ENCODE results near the gene GGNBP2.

Gene GGNBP2

DNA sequence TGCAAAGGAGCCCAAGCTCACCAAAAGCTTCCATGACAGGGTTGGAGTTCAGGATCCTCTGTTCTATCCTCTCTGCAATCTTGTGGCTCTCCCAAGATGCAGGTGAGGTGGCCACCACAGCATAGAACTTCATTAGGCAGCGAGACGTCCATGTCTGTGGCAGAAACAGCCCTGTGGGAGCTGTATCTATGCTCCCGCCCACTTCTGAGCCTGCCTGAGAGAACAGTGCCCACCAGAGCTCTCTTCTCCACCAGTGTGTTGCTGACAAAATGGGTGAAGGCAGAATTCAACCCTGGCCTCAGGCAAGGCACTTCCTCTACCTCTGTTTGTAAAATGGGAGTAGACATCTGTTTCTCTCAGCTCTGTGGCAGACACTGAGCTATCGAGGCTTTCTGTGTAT is 28.9 kb upstream of the GGNBP2 start:
- no peak for DNase-seq

DNA sequence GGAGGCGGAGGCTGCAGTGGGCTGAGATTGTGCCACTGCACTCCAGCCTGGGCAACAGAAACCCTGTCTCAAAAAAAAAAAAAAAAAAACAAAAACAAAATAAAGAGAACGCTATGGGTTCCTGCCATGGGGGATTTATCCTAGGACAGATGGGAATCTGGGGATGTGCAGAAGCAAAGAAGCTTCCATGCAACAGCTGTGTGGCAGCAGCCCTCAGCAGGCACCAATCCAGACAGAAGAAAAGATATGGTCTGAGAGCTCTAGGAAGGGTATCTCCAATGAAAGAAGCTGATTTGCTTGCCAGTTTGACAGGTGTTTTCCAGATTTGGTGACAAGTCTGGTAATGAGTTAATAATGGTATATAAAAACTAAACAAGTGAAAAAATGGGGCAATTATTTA is 21.6 kb upstream of the GGNBP2 start:
- no peak for DNase-seq

- no peak for DNase-seq
These were observed 20.3 kb upstream of the GGNBP2 start for GRCh38 chr17:36524428-36524876.

- no peak for DNase-seq
These were observed 19.6 kb upstream of the GGNBP2 start for GRCh38 chr17:36525113-36525512.

GRCh38 chr17:36525888-36526287 is 18.8 kb upstream of the GGNBP2 start:
- no peak for DNase-seq

GRCh38 chr17:36527621-36528250 is 17.0 kb upstream of the GGNBP2 start:
- DNase-seq: no peak

DNA sequence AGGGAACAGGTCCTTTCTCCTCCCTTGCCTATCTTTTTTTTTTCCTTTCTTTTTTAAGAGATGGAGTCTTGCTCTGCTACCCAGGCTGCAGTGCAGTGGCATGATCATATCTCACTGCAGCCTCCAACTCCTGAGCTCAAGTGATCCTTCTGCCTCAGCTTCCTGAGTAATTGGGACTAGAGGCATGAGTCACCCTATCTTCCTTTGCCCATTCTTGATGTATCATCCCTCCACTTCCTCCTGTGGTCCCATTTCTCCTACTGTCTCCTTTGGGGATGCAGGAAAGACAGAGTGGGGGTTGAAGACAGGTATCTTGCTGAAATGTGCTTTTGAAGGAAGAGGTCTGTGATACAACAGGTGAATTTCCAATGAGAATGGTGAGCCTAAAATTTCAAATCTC is 15.6 kb upstream of the GGNBP2 start:
- DNase-seq: peak; percentile 55

DNA sequence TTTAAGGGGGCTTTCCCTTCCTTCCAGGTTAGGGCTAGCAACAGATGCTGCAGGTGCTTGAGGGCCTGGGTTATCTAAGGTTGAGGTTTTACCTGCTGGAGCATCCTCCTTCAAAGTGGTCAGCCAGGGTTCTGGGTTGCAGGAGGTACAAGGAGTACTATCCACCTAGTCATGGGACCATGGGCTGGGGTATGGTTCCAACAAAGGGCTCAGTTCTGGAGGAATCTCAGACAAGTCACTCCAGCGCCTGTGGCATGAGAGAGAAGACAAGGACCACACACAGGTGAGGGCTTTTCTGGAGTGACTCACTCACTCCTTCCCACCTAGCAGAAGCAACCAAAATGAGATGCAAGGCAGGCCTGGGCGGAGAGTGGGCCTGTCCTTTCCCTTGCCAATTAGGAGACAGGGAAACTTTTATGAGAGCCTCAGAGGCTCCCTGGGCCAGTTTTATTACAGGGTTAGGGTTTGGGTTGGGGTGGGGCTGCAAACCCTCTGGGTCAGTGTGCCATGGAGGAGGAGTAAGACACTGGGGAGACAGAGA is 12.2 kb upstream of the GGNBP2 start:
- no peak for DNase-seq

DNA sequence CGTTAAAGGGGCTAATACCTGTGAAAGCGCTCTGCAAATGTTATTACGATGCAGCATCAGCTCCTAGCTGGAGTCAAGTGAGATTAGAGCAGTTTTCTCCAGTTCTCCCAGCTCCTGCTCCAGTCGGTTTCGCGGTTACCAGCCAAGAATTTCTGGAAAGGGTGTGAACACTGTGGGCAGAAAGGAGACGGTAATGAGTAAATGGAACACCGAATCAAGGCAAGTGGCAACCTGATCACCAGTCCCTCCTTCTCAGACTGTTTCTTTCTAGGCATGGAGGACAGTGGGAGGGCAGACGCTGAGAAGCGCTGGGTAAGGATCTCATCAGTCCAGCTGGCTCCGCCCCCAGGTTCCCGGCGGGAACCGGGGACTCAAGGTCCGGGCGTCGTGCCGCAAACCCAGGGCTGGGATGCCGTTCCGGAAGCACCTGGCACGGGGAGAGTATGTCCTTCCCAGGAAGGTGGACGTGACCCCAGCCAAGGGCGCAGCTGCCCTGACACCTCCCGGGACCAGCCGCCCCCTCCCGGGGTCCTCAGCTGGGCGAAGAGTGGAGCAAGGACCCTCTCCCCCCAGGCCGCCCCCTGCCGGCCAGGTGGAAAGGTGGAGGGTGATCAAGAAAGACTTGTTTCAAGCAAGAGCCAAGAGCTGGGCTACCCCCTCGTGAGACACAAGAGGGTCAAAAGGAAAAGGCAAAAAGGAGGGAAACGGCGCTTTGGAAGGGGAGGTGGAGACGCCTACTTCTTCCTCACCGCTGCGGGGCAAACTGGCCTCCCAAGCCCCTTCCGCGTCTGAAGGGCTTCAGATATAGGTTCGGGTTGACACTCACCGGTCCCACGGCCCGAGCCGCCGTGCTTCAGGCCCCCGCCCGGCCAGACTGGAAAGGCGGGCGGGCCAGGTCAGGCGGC is 10.5 kb upstream of the GGNBP2 start:
- peak; percentile 70 for DNase-seq

GRCh38 chr17:36534840-36535668 is 9.7 kb upstream of the GGNBP2 start, which contains the start of the genes MYO19 and PIGW:
Gene MYO19, minus strand, starts transcription at chr17:36534868. Its CDS starts 2,330 bp downstream, at chr17:36532538.
Gene PIGW, plus strand, starts transcription at chr17:36534987. Its CDS starts 2,115 bp downstream, at chr17:36537102.
- DNase-seq: peak; percentile 92

DNA sequence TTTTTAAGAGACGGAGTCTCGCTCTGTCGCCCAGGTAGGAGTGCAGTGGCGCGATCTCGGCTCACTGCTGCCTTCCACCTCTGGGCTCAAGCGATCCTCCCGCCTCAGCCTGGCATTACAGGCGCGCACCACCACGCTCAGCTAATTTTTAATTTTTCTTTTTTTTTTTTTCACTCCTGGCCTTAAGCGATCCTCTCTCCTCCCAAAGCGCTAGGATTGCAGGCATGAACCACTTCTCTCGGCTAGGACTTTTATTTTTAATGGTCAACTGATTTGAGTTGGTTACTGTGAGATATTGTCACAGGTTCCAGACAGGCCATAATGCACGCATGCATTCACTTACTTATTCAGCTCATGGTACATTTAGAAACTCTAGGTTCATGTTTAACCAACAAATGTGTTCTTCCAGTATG is 9.0 kb upstream of the GGNBP2 start:
- DNase-seq: no peak

DNA sequence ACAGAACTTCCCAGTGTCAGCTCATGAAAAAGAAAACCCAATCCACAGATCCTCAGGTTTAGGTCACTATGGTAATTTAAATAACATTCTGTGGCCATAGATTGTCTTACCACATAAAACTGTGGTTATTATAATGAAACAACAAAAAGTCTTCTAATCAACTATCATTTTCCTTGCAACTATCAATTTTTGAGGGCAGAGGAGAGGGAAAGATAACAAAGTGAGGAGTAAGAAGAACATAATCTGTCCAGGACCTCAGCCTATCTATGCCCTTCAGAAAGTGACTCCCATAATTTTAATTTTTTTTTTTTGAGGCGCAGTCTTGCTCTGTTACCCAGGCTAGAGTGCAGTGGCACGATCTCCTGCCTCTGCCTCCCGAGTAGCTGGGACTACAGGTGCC is 4.0 kb upstream of the GGNBP2 start:
- DNase-seq: no peak

- DNase-seq: no peak
These were observed 2.0 kb upstream of the GGNBP2 start for GRCh38 chr17:36542755-36543154.

GRCh38 chr17:36544044-36544306 is 744 bp upstream of the GGNBP2 start:
- peak; percentile 23 for DNase-seq

DNA sequence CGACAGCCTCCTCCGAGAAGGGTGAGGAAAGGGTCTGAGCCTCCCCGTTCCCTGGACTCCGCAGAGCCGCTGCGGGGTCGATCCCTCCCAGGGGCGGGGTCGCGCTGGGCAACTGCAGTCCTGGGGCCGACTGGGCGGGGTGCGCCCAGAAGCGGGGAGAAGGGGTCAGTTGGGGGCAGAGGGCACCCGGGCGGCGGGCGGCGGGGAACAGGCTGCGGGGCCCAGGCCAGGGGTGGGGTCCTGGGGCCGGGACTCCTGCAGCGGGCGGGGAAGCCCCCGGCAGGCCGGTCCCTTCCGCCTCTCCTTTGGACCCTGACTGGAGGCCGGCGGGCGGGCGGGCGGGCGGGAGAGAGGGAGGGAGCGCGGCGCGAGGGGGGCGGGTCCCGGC is 352 bp downstream of the GGNBP2 start:
- no peak for DNase-seq

DNA sequence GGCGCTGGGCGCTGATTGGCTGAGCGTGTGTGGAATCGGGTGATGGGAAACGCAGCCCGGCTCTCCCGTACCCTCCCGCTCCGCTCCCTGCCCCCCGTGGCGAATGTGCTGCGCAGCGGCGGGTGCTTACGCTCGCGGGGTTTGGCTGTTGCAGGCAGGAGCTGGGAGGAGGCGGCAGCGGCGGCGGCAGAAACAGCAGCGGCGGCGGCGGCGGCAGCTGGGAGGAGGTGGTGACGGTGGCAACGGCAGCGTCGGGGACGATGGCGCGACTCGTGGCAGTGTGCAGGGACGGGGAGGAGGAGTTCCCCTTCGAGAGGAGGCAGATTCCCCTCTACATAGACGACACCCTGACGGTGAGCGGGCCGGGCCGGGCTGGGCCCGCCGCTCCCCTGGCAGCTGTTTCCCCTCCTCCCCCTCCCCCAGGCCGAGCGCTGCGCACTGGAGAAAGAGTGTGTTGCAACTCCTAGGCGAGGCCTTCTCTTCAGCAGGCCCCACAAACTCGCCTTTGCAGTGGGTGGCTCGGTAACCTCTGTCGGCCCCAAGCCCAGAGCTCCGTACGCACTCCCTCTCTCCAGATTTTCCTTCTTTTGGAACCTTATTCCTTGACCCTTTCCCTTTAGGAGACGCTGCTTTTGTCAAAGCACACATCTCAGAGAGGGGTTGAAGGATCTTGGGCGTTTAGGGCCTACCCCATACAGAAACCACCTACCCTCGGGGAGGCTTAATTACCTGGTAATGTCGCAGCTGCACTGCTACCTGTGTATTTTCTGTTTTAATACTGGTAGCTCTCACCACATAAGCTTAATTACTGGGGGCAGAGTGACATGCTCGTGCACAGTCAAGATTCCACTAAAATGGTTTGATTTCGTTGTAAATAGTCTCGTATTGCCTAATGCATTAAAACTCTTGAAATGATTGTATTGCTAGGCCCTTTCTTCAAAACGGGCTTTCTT is 1.0 kb downstream of the GGNBP2 start:
- peak; percentile 97 for DNase-seq

GRCh38 chr17:36546418-36547093 is 1.8 kb downstream of the GGNBP2 start:
- DNase-seq: no peak

- no peak for DNase-seq
These were observed 3.1 kb downstream of the GGNBP2 start for GRCh38 chr17:36547776-36548175.

- no peak for DNase-seq
These were observed 6.0 kb downstream of the GGNBP2 start for GRCh38 chr17:36550491-36551417.

- no peak for DNase-seq
These were observed 8.7 kb downstream of the GGNBP2 start for GRCh38 chr17:36553459-36553858.
